ENCODE data around the gene TMEM87B. TPM values are rescaled to one million over a fixed set of nuclear protein-coding genes. Genes with fewer than 3 reads are reported as not detected.

The TMEM87B gene
- total RNA-seq, 1 experiment from 2014 or later: 16.3 TPM

- H3K9me3 ChIP-seq: no peaks in the 10 kb centered on the region
- intact Hi-C loops (cut with micrococcal nuclease; ENCODE audit: unreplicated experiment): no loop called here
- no peaks in the 10 kb centered on the region for H3K4me1 ChIP-seq
- H3K4me3 Mint-ChIP-seq (ENCODE audit: unreplicated experiment): no peak overlapping the region
- no peak for DNase-seq
- no peaks in the 10 kb centered on the region for H3K27me3 ChIP-seq (replicated peaks; ENCODE audit: control insufficient read depth, insufficient read depth, low read length)
- POLR2A ChIA-PET: no interaction called here
- H3K4me3 ChIP-seq (ENCODE audit: low read depth, low read length): no peak overlapping the region
- no peaks in the 10 kb centered on the region for H3K9me3 Mint-ChIP-seq (ENCODE audit: unreplicated experiment)
- peaks cover 5% of the 10 kb centered on the region for H3K27me3 Mint-ChIP-seq (ENCODE audit: insufficient read depth, unreplicated experiment)
- H3K27ac Mint-ChIP-seq (ENCODE audit: unreplicated experiment): no peak overlapping the region
- no peak for TF ChIP-seq CTCF (IDR thresholded peaks at IDR 0.05; ENCODE audit: insufficient read depth in 1 of 2, low read depth in 1 of 2, low read length in 1 of 2, severe bottlenecking in 1 of 2, unreplicated experiment in 1 of 2)
- CTCF ChIA-PET: no interaction called here
- no peaks in the 10 kb centered on the region for H3K4me1 Mint-ChIP-seq (ENCODE audit: low read depth, unreplicated experiment)
- BruUV-seq (replicated peaks): no TSS peak
- H3K36me3 Mint-ChIP-seq (ENCODE audit: insufficient read depth, unreplicated experiment): peaks cover 5% of the 10 kb centered on the region
- no peaks in the 10 kb centered on the region for H3K36me3 ChIP-seq (ENCODE audit: control insufficient read depth, insufficient read depth, low read length)
Measured at GRCh38 chr2:112151271-112151670, 96.2 kb downstream of the TMEM87B start.

GRCh38 chr2:112151701-112152440 lies 96.8 kb downstream of the TMEM87B start:
- Histone ChIP-seq H3K27me3 (replicated peaks; ENCODE audit: control insufficient read depth, insufficient read depth, low read length) (no peaks in the 10 kb centered on the region), H3K9me3 (no peaks in the 10 kb centered on the region), H3K4me3 (ENCODE audit: low read depth, low read length) (no peak overlapping the region), H3K36me3 (ENCODE audit: control insufficient read depth, insufficient read depth, low read length) (no peaks in the 10 kb centered on the region), H3K4me1 (no peaks in the 10 kb centered on the region)
- no peak for TF ChIP-seq CTCF (IDR thresholded peaks at IDR 0.05; ENCODE audit: insufficient read depth in 1 of 2, low read depth in 1 of 2, low read length in 1 of 2, severe bottlenecking in 1 of 2, unreplicated experiment in 1 of 2)
- H3K36me3 Mint-ChIP-seq (ENCODE audit: insufficient read depth, unreplicated experiment): peaks cover 5% of the 10 kb centered on the region
- POLR2A ChIA-PET: no interaction called here
- no peak overlapping the region for H3K27ac Mint-ChIP-seq (ENCODE audit: unreplicated experiment)
- H3K9me3 Mint-ChIP-seq (ENCODE audit: unreplicated experiment): no peaks in the 10 kb centered on the region
- DNase-seq: no peak
- intact Hi-C loops (cut with micrococcal nuclease; ENCODE audit: unreplicated experiment): no loop called here
- CTCF ChIA-PET: no interaction called here
- H3K4me1 Mint-ChIP-seq (ENCODE audit: low read depth, unreplicated experiment): no peaks in the 10 kb centered on the region
- BruUV-seq (replicated peaks): no TSS peak
- peaks cover 5% of the 10 kb centered on the region for H3K27me3 Mint-ChIP-seq (ENCODE audit: insufficient read depth, unreplicated experiment)
- no peak overlapping the region for H3K4me3 Mint-ChIP-seq (ENCODE audit: unreplicated experiment)

GRCh38 chr2:112152476-112153178 lies 97.6 kb downstream of the TMEM87B start:
- no peak for TF ChIP-seq CTCF (IDR thresholded peaks at IDR 0.05; ENCODE audit: insufficient read depth in 1 of 2, low read depth in 1 of 2, low read length in 1 of 2, severe bottlenecking in 1 of 2, unreplicated experiment in 1 of 2)
- CTCF ChIA-PET: no interaction called here
- POLR2A ChIA-PET: no interaction called here
- H3K27ac Mint-ChIP-seq (ENCODE audit: unreplicated experiment): no peak overlapping the region
- no peaks in the 10 kb centered on the region for H3K4me1 ChIP-seq
- H3K27me3 ChIP-seq (replicated peaks; ENCODE audit: control insufficient read depth, insufficient read depth, low read length): no peaks in the 10 kb centered on the region
- no peak overlapping the region for H3K4me3 Mint-ChIP-seq (ENCODE audit: unreplicated experiment)
- H3K4me3 ChIP-seq (ENCODE audit: low read depth, low read length): no peak overlapping the region
- peaks cover 5% of the 10 kb centered on the region for H3K36me3 Mint-ChIP-seq (ENCODE audit: insufficient read depth, unreplicated experiment)
- H3K36me3 ChIP-seq (ENCODE audit: control insufficient read depth, insufficient read depth, low read length): no peaks in the 10 kb centered on the region
- H3K9me3 ChIP-seq: no peaks in the 10 kb centered on the region
- peaks cover under 1% of the 10 kb centered on the region for H3K27me3 Mint-ChIP-seq (ENCODE audit: insufficient read depth, unreplicated experiment)
- intact Hi-C loops (cut with micrococcal nuclease; ENCODE audit: unreplicated experiment): no loop called here
- no peaks in the 10 kb centered on the region for H3K4me1 Mint-ChIP-seq (ENCODE audit: low read depth, unreplicated experiment)
- no peaks in the 10 kb centered on the region for H3K9me3 Mint-ChIP-seq (ENCODE audit: unreplicated experiment)
- no TSS peak for BruUV-seq (replicated peaks)
- DNase-seq: no peak
